GM18498 (cell line): ENCODE results near the gene POFUT1.
"Not testable (repeated sequence)": the region's sequence is repeated elsewhere in the genome, so short reads cannot be mapped to it uniquely, and the experiment has no call there.

ENCODE experiments used
- ATAC-seq: cut with Tn5 transposase; IDR thresholded peaks from one replicate; pipeline ENCODE4 v1.9.1; 2021; ENCODE audit warnings: mild to moderate bottlenecking, moderate library complexity; ENCODE audit not compliant: unreplicated experiment

The POFUT1 gene

GRCh38 chr20:32188376-32189122 lies 19.1 kb upstream of the POFUT1 start:
- no peak for ATAC-seq

GRCh38 chr20:32189123-32189410 lies 18.6 kb upstream of the POFUT1 start:
- no peak for ATAC-seq

- ATAC-seq = no peak
These were observed 17.7 kb upstream of the POFUT1 start for GRCh38 chr20:32189691-32190615.

GRCh38 chr20:32190616-32191415 lies 16.9 kb upstream of the POFUT1 start:
- ATAC-seq = no peak

- no peak for ATAC-seq
These were observed 16.3 kb upstream of the POFUT1 start for GRCh38 chr20:32191422-32191821.

- no peak for ATAC-seq
These were observed 15.8 kb upstream of the POFUT1 start for GRCh38 chr20:32191873-32192272.

- no peak for ATAC-seq
These were observed 15.0 kb upstream of the POFUT1 start for GRCh38 chr20:32192698-32193097.

GRCh38 chr20:32193336-32193735 lies 14.3 kb upstream of the POFUT1 start:
- ATAC-seq = not testable (repeated sequence)

- no peak for ATAC-seq
These were observed 13.7 kb upstream of the POFUT1 start for GRCh38 chr20:32193996-32194395.

GRCh38 chr20:32195581-32195980 lies 12.1 kb upstream of the POFUT1 start:
- no peak for ATAC-seq

- not testable (repeated sequence) for ATAC-seq
These were observed 11.1 kb upstream of the POFUT1 start for GRCh38 chr20:32196613-32197012.

- not testable (repeated sequence) for ATAC-seq
These were observed 10.5 kb upstream of the POFUT1 start for GRCh38 chr20:32197136-32197535.

- ATAC-seq = no peak
These were observed 8.7 kb upstream of the POFUT1 start for GRCh38 chr20:32199006-32199405.

- ATAC-seq = no peak
These were observed 6.2 kb upstream of the POFUT1 start for GRCh38 chr20:32201296-32201976.

- no peak for ATAC-seq
These were observed 5.7 kb upstream of the POFUT1 start for GRCh38 chr20:32201977-32202363.

- ATAC-seq = no peak
These were observed 4.1 kb upstream of the POFUT1 start for GRCh38 chr20:32203356-32204204.

GRCh38 chr20:32204205-32205109 lies 3.2 kb upstream of the POFUT1 start:
- ATAC-seq = no peak

GRCh38 chr20:32205110-32205842 lies 2.4 kb upstream of the POFUT1 start:
- no peak for ATAC-seq
